Psoas muscle (tissue), 8 donors: ENCODE data around the gene SYT14. TPM values are rescaled to one million over a fixed set of nuclear protein-coding genes. Genes with fewer than 3 reads are reported as not detected.

Experiments
- ATAC-seq, 4 donors: fragments of 200-7000 bp; cut with Tn5 transposase; one replicate each; pipeline ENCODE4 v1.9.1; 2020; ENCODE audit warnings: moderate library complexity in 3 of 4, mild to moderate bottlenecking in 2 of 4
- DNase-seq, 2 donors: peaks; one replicate each; pipeline ENCODE4 v3.0.0-alpha.2; 2020
- H3K27ac ChIP-seq: fragments of 200-600 bp; one replicate; pipeline ENCODE4 v1.8.0; 2022
- H3K27me3 ChIP-seq, 3 donors: fragments of 200-600 bp in 1 of 3; one replicate each; pipeline versions ENCODE4 v1.6.1 to v1.8.0; 2013 to 2022; ENCODE audit warnings: low read length in 2 of 3, mild to moderate bottlenecking in 2 of 3, moderate library complexity in 1 of 3; ENCODE audit not compliant: insufficient read depth in 3 of 3
- H3K36me3 ChIP-seq, 2 donors: fragments of 200-600 bp in 1 of 2; one replicate each; pipeline versions ENCODE4 v1.6.1 to v1.8.0; 2013 to 2022; ENCODE audit warnings: low read depth in 1 of 2, mild to moderate bottlenecking in 1 of 2, moderate library complexity in 1 of 2; ENCODE audit not compliant: insufficient read depth in 1 of 2
- H3K4me1 ChIP-seq: fragments of 200-600 bp; one replicate; pipeline ENCODE4 v1.8.0; 2022
- H3K4me3 ChIP-seq: fragments of 200-600 bp; one replicate; pipeline ENCODE4 v1.8.0; 2022; ENCODE audit warnings: mild to moderate bottlenecking
- H3K9me3 ChIP-seq: fragments of 200-600 bp; one replicate; pipeline ENCODE4 v1.8.0; 2022
- CTCF ChIP-seq: fragments of 200-600 bp; IDR thresholded peaks from one replicate; pipeline ENCODE4 v1.8.0; 2022; ENCODE audit warnings: antibody characterized with exemption
- WGBS, 3 donors: extraction: QIAGEN DNeasy Blood & Tissue Kit; methylation state at CpG; one replicate each; pipeline versions ENCODE4 v1.1.6 to v1.1.7; 2013; 5-methylcytosine and 5-hydroxymethylcytosine counted together
- intact Hi-C, 2 donors: fragments of 100-400 bp; cut with DNase I; formaldehyde crosslinking; loops; one replicate each; pipeline versions ENCODE4 v1.11.0 to v1.14.2; 2022
- polyA plus RNA-seq, 3 donors: library from polyadenylated mRNA; stranded (reverse); fragments of 200-250 nt; gene quantifications; one replicate each; pipeline ENCODE4 v1.2.3, GENCODE V29; 2013
- total RNA-seq, 4 donors: library from RNA; stranded (reverse); fragmentation: NEBNext Ultra II Directional in 2 of 4; extraction: Animal tissue kit (Norgen Biotek cat#: 25700) in 2 of 4; gene quantifications; one replicate each; pipeline versions ENCODE4 v1.2.1 to v1.2.4, GENCODE V29; 2021 to 2023
- donor health status: healthy with polysubstance abuse.
- donor health status: DM: no; HTN: no; CAD: no; lungs with moderate emphysema.
- donor health status: Bipolar disorder and iron deficiency.
- donor health status: healthy.
- donor health status: DM: yes; HTN: yes; CAD: no.
- donor health status: DM: no; HTN: no; CAD: no.
- donor health status: DM: no; HTN: no; CAD: no.
- donor health status: DM: yes; HTN: yes; CAD: no.

The SYT14 gene
- total and polyA plus RNA-seq, 7 donors, result under 0.01 to 0.18 (median 0.04) TPM; not detected in 3

GRCh38 chr1:209983953-209984352 is 45.9 kb downstream of the SYT14 start:
- no peaks in the 10 kb centered on the region for H3K36me3 ChIP-seq
- ATAC-seq, result no peak
- DNase-seq, result no peak
- intact Hi-C loops, result no loop called here
- TF ChIP-seq CTCF, result no peak
- H3K27ac ChIP-seq, result no peak overlapping the region
- no peaks in the 10 kb centered on the region for H3K27me3 ChIP-seq
- H3K4me1 ChIP-seq, result no peaks in the 10 kb centered on the region
- no peaks in the 10 kb centered on the region for H3K9me3 ChIP-seq
- H3K4me3 ChIP-seq, result no peak overlapping the region
- 61 to 76% (median 72%) methylated on average over 3 of the region's 3 CpGs for WGBS, 3 donors

- intact Hi-C loops, result no loop called here
- Histone ChIP-seq H3K4me3 (no peak overlapping the region), H3K27me3 (no peaks in the 10 kb centered on the region), H3K4me1 (no peaks in the 10 kb centered on the region), H3K27ac (no peak overlapping the region), H3K36me3 (no peaks in the 10 kb centered on the region), H3K9me3 (no peaks in the 10 kb centered on the region)
- no peak for TF ChIP-seq CTCF
- 73 to 79% (median 78%) methylated on average over 3 of the region's 3 CpGs for WGBS, 3 donors
- DNase-seq (no peak), ATAC-seq (no peak)
These were observed 47.0 kb downstream of the SYT14 start for GRCh38 chr1:209985002-209985401.

- Histone ChIP-seq H3K9me3 (no peaks in the 10 kb centered on the region), H3K4me1 (no peaks in the 10 kb centered on the region), H3K27me3 (no peaks in the 10 kb centered on the region), H3K36me3 (no peaks in the 10 kb centered on the region), H3K27ac (no peak overlapping the region), H3K4me3 (no peak overlapping the region)
- intact Hi-C loops, result no loop called here
- no peak for TF ChIP-seq CTCF
- DNase-seq (no peak), ATAC-seq (no peak)
- WGBS, 3 donors, result 81 to 85% (median 83%) methylated on average over 2 of the region's 2 CpGs
These were observed 50.7 kb downstream of the SYT14 start for GRCh38 chr1:209988706-209989105.

GRCh38 chr1:209989525-209989924 is 51.5 kb downstream of the SYT14 start:
- no peak for ATAC-seq
- Histone ChIP-seq H3K27me3 (no peaks in the 10 kb centered on the region), H3K4me3 (no peak overlapping the region), H3K4me1 (no peaks in the 10 kb centered on the region), H3K36me3 (no peaks in the 10 kb centered on the region), H3K9me3 (no peaks in the 10 kb centered on the region), H3K27ac (no peak overlapping the region)
- intact Hi-C loops, result no loop called here
- DNase-seq, result no peak
- 38 to 50% (median 42%) methylated on average over 3 of the region's 3 CpGs for WGBS, 3 donors
- peak; percentile 32 for TF ChIP-seq CTCF

- intact Hi-C loops, result no loop called here
These were observed 55.2 kb downstream of the SYT14 start for GRCh38 chr1:209993061-209993830.

More at GRCh38 chr1:209993061-209993830, 55.2 kb downstream of the SYT14 start:
- Histone ChIP-seq H3K4me3 (no peak overlapping the region), H3K9me3 (no peaks in the 10 kb centered on the region), H3K4me1 (no peaks in the 10 kb centered on the region), H3K36me3 (no peaks in the 10 kb centered on the region), H3K27ac (no peak overlapping the region), H3K27me3 (peaks cover 0 to 3% (median 0%) of the 10 kb centered on the region in 3 donors)
- no peak for TF ChIP-seq CTCF
- ATAC-seq (no peak), DNase-seq (no peak)
- WGBS, 3 donors, result 49 to 53% (median 52%) methylated on average over 9 of the region's 9 CpGs
